GM21825 (cell line): ENCODE measurements around the gene TMC7.
A peak's percentile ranks its signal among the peaks of the same experiment; 100 is the strongest.

Experiments
- ATAC-seq: cut with Tn5 transposase; IDR thresholded peaks from one replicate; pipeline ENCODE4 v1.9.1; 2021; ENCODE audit warnings: mild to moderate bottlenecking, moderate library complexity; ENCODE audit not compliant: unreplicated experiment

Gene TMC7

GRCh38 chr16:19021747-19022146 is 38.0 kb downstream of the TMC7 start:
- no peak for ATAC-seq

GRCh38 chr16:19027416-19027815 is 43.7 kb downstream of the TMC7 start:
- ATAC-seq, result no peak

GRCh38 chr16:19029980-19030379 is 46.2 kb downstream of the TMC7 start:
- ATAC-seq, result no peak

GRCh38 chr16:19031738-19032137 is 48.0 kb downstream of the TMC7 start:
- ATAC-seq, result no peak

- no peak for ATAC-seq
Observed at GRCh38 chr16:19033761-19034160, 50.0 kb downstream of the TMC7 start.

GRCh38 chr16:19040400-19040799 is 56.7 kb downstream of the TMC7 start:
- no peak for ATAC-seq

- no peak for ATAC-seq
Observed at GRCh38 chr16:19044769-19045168, 61.0 kb downstream of the TMC7 start.

- ATAC-seq, result no peak
Observed at GRCh38 chr16:19046062-19046461, 62.3 kb downstream of the TMC7 start.

- ATAC-seq, result no peak
Observed at GRCh38 chr16:19062706-19063105, 79.0 kb downstream of the TMC7 start.

GRCh38 chr16:19066988-19067348 is 83.2 kb downstream of the TMC7 start:
- ATAC-seq, result no peak

- peak; percentile 91 for ATAC-seq
Observed at GRCh38 chr16:19067349-19068236, 83.9 kb downstream of the TMC7 start, which contains the start of gene COQ7. COQ7 (plus strand) TSS chr16:19067614; CDS start chr16:19067665, 51 bp downstream.

- no peak for ATAC-seq
Observed at GRCh38 chr16:19068237-19068815, 84.6 kb downstream of the TMC7 start.

GRCh38 chr16:19071811-19072777 is 88.4 kb downstream of the TMC7 start:
- no peak for ATAC-seq

GRCh38 chr16:19073344-19073743 is 89.6 kb downstream of the TMC7 start:
- no peak for ATAC-seq

GRCh38 chr16:19073863-19074262 is 90.1 kb downstream of the TMC7 start:
- no peak for ATAC-seq

GRCh38 chr16:19075511-19075910 is 91.8 kb downstream of the TMC7 start:
- ATAC-seq, result no peak

GRCh38 chr16:19077879-19078278 is 94.1 kb downstream of the TMC7 start:
- no peak for ATAC-seq

- no peak for ATAC-seq
Observed at GRCh38 chr16:19083670-19084069, 99.9 kb downstream of the TMC7 start.

GRCh38 chr16:19084139-19084538 is 100.4 kb downstream of the TMC7 start:
- no peak for ATAC-seq

GRCh38 chr16:19084879-19085278 is 101.1 kb downstream of the TMC7 start:
- ATAC-seq, result no peak

- no peak for ATAC-seq
Observed at GRCh38 chr16:19085679-19086200, 102.0 kb downstream of the TMC7 start.
